Neural cell (in vitro differentiated cells): ENCODE results near the gene SALL2.

Experiments
- EP300 ChIP-seq: fragments of 450-650 bp; conservative IDR thresholded peaks from 2 replicates; pipeline ENCODE4 v1.6.1; 2014; ENCODE audit warnings: antibody characterized with exemption, mild to moderate bottlenecking, moderate library complexity; ENCODE audit not compliant: poor library complexity, severe bottlenecking
- MXI1 ChIP-seq: fragments of 450-650 bp; conservative IDR thresholded peaks from 2 replicates; pipeline ENCODE4 v1.6.1; 2014; ENCODE audit warnings: antibody characterized with exemption, mild to moderate bottlenecking; ENCODE audit not compliant: poor library complexity, severe bottlenecking
- TAF1 ChIP-seq: IDR thresholded peaks from 2 replicates; pipeline ENCODE4 v1.6.1; 2012; ENCODE audit warnings: low read depth
- TF ChIP-seq, protein P1 (sequence below): fragments of 450-650 bp; IDR thresholded peaks from 2 replicates; pipeline ENCODE4 v1.5.1; 2014; ENCODE audit warnings: antibody characterized with exemption, mild to moderate bottlenecking, moderate library complexity; ENCODE audit not compliant: poor library complexity, severe bottlenecking

DNA sequence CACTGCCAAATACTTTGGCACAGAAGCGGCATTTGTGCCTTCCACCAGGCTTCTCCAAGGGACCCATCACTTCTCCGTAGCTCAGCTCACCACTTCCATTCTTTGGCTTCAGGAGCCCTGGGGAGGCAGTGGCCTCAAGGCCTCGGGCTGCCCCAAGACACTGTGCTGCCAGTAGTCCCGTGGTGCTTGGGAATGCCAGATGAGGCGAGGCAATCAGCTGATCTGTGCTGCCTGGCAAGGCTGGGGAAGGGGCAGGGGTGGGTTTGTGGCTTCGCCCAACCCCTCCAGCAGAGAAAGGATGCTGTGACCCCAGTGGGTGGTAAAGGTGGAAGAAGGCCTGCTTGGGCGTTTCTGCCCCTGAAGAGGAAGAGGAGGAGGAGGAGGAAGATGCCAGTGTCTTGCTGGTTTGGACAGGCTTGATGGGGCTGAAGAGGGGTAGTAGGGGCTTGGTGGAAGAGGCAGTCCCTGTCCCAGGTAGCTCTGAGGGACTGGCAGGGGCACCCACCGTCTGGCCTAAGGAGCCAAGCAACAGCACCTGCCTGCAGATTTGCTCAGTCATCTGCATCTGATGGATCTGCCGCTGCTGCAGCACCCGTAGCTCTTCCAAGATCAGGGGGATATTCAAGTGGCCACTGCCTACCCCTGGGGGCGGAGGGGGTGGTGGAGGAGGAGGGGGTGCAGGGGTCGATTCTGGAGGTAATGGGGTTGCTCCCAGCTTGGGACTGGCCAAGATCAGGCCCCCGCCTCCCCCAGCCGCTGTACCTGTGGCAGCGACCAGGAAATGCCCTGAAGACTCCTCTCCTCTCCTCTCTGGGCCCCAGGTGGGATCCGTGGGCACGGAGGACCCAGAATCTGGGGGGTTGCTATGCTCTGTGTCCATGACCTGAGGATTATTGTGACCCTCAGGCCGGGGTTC, 1.3 kb downstream of the SALL2 start:
- no peak for TF ChIP-seq TAF1
- TF ChIP-seq, protein P1, sequence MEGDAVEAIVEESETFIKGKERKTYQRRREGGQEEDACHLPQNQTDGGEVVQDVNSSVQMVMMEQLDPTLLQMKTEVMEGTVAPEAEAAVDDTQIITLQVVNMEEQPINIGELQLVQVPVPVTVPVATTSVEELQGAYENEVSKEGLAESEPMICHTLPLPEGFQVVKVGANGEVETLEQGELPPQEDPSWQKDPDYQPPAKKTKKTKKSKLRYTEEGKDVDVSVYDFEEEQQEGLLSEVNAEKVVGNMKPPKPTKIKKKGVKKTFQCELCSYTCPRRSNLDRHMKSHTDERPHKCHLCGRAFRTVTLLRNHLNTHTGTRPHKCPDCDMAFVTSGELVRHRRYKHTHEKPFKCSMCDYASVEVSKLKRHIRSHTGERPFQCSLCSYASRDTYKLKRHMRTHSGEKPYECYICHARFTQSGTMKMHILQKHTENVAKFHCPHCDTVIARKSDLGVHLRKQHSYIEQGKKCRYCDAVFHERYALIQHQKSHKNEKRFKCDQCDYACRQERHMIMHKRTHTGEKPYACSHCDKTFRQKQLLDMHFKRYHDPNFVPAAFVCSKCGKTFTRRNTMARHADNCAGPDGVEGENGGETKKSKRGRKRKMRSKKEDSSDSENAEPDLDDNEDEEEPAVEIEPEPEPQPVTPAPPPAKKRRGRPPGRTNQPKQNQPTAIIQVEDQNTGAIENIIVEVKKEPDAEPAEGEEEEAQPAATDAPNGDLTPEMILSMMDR, result no peak
- TF ChIP-seq EP300, result no peak
- TF ChIP-seq MXI1, result no peak
